GM12892 (cell line): ENCODE measurements around the gene RGPD5.
"Not testable (repeated sequence)": the region's sequence is repeated elsewhere in the genome, so short reads cannot be mapped to it uniquely, and the experiment has no call there.

ENCODE experiments used
- POLR2A ChIP-seq: IDR thresholded peaks from 2 replicates; pipeline ENCODE4 v1.6.1; 2011; ENCODE audit warnings: low read depth, low read length, control low read depth
- POLR2AphosphoS5 ChIP-seq: IDR thresholded peaks from 2 replicates; pipeline ENCODE4 v1.6.1; 2011; ENCODE audit warnings: low read depth, low read length, control low read depth
- TAF1 ChIP-seq: IDR thresholded peaks from 2 replicates; pipeline ENCODE4 v1.6.1; 2011; ENCODE audit warnings: low read depth, mild to moderate bottlenecking, control low read depth, low read length, borderline replicate concordance

DNA sequence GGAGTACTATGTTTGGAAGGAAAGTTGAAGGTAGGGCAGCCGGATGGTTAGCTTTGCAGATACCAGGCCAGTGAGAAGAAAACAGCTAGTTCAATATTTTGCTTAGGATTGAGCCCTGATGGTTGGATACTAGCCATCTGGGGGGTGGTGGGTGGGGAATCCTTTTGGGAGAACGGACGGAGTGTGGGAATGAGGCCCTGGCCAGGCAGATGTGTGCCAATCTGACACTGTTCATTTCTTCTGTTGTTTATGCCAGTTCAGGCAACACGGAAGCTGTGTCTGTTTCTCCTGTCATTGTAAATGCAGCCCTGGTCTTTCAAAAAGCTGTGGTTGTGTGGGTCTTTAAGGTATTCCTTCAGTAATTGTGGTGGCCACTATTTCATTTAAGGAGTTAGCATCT lies 96.9 kb downstream of the RGPD5 start:
- not testable (repeated sequence) for TF ChIP-seq POLR2AphosphoS5, POLR2A, TAF1
